ENCODE results near the gene CDH20.
"Not testable (repeated sequence)": the region's sequence is repeated elsewhere in the genome, so short reads cannot be mapped to it uniquely, and the experiment has no call there.

The CDH20 gene

GRCh38 chr18:61350578-61350977 lies 17.3 kb downstream of the CDH20 start:
- no peak for DNase-seq

DNA sequence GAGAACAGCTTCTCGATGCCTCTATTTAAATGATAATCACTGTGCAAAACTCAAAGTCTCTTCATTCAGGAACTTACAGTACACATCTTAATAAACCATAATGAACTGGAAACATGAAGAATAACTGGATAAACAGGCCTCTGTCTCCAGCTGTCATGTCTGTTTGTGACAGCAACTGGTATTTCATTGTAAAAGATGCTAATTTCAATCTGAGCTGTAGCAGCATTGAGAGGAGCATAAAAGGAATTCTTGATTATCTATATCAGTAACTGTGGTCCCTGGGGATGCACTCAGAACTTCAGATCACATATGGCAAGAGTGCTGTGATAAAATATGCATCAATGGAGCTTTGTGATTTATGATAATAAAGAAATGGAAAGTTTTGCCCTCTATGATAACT lies 18.8 kb downstream of the CDH20 start:
- no peak for DNase-seq

DNA sequence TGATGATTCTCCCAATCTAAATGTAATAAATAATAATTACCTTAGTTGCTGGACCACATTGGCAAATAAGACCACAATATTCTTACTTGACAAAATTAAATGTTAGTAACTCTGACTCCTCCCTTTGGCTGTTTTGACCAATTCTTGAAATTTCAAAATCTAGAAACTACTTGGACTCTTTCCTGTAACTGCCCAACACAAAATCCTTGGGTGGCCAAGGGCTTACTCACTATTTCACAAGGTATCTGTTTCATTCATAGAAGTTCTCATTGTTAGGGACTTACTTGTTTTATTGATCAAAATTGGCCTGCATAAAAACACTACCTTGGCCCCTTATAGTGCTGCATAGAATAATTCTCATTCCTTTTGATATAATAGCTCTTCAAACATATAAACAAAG lies 19.4 kb downstream of the CDH20 start:
- no peak for DNase-seq

DNA sequence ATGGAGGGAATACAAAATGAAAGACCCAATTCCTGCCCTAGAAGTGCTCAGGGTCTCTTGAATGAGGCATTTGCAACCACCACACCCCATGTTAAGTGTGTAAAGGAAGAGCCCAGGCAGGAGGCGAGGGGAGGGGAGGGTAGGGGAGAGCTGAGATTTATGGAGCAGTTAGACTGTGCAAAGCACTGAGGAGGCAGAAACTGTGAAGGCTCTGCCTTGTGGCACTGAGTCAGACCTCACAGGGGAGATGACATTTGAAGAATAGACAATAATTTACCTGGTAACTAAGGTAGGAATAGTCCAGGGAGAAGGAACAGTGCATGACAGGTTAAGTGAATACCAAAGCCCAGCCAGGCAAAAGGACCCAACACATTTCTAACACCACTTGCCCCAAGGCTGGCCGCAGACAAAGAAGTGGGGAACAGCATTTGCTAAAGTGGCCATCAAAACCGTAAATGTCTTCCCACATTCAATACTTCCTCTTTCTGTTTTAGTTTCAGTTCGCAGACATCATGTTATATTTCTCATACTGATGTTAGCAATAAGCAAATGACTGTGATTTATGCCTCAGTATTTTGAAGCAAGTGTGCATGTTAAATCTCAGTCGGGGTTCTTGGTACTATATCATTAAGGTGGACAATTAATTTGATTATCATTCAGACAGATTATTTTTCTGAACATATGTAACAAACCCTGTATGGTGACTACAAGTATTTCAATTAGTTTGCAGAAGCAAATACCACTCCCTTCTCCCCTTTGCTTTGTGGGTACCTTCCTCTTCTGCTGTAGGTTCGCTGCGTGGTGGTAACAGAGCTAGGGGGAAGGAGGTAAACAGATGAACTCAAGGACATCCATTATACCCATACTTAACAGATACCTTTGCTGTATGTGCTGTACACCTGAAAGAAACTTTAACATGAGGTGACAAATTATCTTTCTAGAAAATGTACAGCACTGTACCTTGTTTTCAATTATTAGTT lies 27.5 kb downstream of the CDH20 start:
- DNase-seq = no peak

- no peak for DNase-seq
These were observed 29.3 kb downstream of the CDH20 start for GRCh38 chr18:61362511-61362910.

- no peak for DNase-seq
These were observed 31.7 kb downstream of the CDH20 start for GRCh38 chr18:61364953-61365352.

DNA sequence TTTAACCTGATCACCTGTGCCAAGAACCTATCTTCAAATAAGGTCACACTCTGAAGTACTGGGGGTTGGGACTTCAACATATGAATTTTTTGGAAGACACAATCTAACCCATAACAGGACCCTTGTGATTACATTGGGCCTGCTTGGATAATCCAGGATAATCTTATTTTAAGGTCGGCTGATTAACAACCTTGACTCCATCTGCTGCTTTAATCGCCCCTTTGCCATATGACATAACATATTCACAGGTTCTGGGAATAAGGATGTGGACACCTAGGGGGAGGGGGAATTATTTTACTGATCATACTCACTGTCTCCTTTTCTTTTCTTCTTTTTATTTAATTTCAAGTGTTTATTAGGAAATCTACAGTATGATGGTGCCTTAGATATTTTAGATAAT lies 34.8 kb downstream of the CDH20 start:
- no peak for DNase-seq

- not testable (repeated sequence) for DNase-seq
These were observed 36.4 kb downstream of the CDH20 start for GRCh38 chr18:61369671-61370070.

DNA sequence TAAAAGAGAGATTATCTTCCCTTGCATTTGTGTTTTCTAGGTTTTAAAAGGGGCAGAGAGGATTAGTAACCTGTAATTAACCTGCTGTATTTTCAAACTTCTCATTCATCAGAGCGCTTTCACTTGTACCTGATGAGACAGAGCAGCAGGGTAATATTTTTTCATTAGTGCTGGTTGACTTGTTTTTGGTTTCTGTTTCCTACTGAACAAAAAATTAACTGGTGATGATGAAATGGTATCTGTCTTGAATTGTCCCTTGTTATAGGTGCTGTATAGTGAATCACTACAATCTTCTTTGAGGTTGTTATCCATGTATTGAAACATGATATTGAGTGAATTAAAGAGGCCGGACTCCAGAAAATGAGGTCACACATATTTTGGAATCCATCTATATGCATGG lies 37.9 kb downstream of the CDH20 start:
- DNase-seq = no peak

DNA sequence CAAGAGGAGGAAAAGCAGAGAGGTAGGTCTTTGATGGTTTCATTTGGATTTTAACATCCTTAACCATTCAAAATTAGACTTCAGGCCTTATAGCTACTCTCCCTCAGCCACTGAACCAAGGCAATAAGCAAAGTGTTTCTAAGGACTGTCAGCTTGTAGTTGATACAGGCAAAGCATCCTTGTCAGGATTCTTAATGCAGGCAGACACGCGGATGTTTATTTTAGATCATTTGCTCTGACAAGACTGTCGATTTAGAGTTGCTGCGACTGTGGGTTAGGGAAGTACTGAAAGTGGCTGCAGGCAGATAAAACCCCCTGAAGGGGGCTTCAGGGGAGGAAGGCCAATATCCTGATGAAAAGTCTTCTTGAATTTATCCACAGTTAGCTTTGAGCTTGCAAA lies 46.6 kb downstream of the CDH20 start:
- no peak for DNase-seq

DNA sequence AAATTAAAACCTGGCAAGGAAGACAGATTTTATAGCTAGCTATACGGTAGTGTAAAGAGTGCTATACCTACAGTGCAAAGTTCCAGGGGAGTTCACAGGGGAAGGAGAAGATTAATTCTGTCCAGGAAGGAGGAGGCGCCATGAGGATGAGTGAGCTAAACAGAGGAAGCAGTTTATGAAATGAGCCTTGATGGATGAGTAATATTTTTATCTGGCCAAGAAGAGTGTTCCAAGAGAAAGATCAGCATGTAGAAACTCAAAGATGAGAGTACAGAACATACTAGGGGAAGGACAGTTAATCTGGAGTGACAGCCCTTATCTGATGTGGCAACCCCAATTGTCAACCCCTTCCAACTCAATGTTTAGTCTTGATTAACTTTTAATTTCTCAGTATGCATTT lies 54.8 kb downstream of the CDH20 start:
- DNase-seq = no peak

GRCh38 chr18:61394983-61395382 lies 61.8 kb downstream of the CDH20 start:
- DNase-seq = no peak

DNA sequence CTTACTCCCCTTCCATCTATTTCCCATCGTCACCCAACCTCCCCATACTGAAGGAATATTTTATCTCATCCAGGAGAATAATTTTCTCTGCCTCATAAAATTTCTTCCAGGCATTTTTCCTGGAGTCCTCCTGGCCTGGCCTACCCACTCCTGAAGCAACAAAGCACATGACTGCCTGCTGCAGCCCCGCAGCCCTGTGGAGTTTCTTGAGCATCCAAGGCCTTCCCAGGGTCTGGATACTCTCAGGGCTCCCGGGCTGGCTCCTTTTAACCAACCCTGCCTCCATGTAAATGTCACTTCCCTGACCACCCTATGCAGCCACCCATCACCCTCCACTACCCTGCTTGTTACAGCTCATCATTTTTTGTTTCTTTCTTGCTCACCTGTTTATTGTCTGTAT lies 64.0 kb downstream of the CDH20 start:
- DNase-seq = no peak

DNA sequence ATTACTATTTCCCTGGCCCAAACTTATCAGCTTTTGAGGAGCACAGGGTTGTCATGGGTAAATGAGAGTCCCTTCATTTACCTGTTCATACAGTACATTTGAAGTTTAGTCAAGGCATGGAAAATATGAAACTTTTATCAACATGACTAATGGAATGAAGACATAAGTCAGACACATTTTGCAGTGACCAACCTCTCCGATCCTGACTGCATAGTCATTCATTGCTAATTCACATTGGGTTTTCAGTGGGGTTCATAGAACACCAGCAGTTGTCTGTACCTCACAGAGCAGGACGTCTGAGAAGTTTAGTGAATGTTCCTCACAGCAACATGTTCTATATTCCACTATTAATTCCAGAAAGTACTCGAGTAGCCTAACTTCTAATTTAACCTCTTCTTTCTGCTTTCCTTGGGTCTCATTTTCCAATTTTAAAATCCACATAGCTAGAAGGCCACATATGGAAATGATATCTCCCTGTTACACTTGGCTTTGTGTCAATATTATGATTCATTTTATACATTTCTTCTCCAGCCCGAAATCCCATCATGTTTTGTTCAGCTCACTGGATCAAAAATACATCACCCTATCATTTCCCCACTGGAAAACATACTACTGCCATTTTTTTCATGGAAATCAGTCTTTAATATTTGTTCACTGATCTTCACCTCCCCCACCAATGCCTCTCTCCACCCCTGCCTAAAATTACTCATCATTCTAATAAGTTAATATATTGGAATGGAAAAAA lies 65.9 kb downstream of the CDH20 start:
- no peak for DNase-seq

GRCh38 chr18:61400016-61400635 lies 66.9 kb downstream of the CDH20 start:
- DNase-seq = no peak

GRCh38 chr18:61400716-61401115 lies 67.5 kb downstream of the CDH20 start:
- no peak for DNase-seq

GRCh38 chr18:61402726-61403125 lies 69.5 kb downstream of the CDH20 start:
- no peak for DNase-seq

- no peak for DNase-seq
These were observed 80.2 kb downstream of the CDH20 start for GRCh38 chr18:61413396-61413795.

GRCh38 chr18:61414086-61414485 lies 80.9 kb downstream of the CDH20 start:
- no peak for DNase-seq

DNA sequence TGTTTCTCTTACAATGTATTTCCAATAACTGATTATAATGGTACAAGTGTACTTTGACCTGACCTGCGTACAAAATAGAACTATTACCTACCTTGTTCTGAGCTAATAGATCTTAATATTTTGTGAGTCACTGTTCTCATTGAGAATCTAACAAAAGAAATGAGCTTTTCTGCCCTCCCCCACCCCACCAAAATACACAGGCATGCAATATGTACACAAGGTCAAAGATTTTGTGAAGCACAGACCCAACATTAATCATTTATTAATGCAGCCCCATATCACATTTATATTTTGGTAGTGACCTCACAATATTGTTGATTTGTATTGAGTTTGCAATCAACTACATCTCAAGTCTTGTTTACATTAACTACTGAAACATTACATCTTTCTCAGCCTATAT lies 86.5 kb downstream of the CDH20 start:
- DNase-seq = no peak

DNA sequence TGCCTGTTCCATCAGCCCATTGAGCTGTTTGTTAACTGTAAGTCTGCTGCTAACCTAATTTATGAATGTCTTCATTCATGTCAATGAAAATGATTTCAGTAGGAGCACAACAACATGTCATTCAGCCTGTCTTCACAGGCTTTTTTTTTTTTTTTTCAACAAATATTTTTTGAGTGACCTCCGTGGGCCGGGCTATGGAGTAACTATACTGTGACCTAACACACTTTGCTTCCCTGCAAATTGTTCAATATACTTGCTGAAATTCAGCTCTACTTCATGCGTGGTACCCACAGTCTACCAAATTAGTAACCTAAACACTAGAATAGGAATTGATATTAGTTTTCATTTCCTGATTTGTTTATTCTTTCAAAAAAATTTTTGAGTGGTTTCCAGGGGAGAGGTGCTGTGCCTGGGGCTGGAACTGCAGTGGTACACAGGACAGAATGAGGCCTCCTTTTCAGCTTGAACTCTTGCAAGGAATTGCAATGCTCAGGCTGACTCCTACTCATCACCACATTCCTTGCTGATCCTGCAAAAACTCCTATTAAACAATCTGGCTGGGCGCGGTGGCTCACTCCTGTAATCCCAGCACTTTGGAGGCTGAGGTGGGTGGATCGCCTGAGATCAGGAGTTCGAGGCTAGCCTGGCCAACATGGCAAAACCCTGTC lies 87.1 kb downstream of the CDH20 start:
- no peak for DNase-seq

DNA sequence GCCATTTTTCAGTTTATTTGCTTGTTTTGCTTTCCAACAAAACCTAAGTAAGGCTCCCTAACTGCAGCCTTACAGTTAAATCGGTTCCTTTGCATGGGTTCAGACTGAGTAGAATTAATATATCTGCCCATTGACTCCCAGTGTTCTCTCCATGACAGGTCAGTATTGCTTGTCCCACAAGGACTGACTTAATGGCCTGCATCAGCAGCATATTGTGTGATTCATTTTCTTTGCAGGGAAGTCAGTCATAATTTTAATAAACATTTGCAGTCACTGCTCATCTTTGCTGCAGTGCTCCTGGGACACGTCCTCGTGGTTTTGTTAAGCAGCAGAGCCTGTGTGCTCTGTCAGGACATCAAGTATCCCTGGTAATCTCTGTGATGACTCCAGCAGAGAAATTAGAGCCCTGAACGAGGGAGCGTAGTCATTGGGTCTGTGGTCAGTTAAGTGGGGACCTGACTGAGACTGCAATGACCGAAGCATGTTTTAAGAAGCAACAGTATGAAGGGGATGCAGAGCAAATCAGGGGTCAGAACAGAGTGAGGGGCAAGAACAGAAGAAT lies 93.3 kb downstream of the CDH20 start:
- DNase-seq = no peak

GRCh38 chr18:61428266-61428665 lies 95.0 kb downstream of the CDH20 start:
- no peak for DNase-seq
